Activated CD8-positive, alpha-beta memory T cell treated with anti-CD3 and anti-CD28 coated beads, Interleukin-2, amount 50 U/mL, for 1 hour (primary cell): ENCODE measurements around the gene CRELD2.
"Not testable (repeated sequence)": the region's sequence is repeated elsewhere in the genome, so short reads cannot be mapped to it uniquely, and the experiment has no call there.

Source experiments
- DNase-seq: peaks from one replicate; pipeline ENCODE4 v3.0.0-alpha.2; 2020; ENCODE audit errors: extremely low read depth

CRELD2 gene

DNA sequence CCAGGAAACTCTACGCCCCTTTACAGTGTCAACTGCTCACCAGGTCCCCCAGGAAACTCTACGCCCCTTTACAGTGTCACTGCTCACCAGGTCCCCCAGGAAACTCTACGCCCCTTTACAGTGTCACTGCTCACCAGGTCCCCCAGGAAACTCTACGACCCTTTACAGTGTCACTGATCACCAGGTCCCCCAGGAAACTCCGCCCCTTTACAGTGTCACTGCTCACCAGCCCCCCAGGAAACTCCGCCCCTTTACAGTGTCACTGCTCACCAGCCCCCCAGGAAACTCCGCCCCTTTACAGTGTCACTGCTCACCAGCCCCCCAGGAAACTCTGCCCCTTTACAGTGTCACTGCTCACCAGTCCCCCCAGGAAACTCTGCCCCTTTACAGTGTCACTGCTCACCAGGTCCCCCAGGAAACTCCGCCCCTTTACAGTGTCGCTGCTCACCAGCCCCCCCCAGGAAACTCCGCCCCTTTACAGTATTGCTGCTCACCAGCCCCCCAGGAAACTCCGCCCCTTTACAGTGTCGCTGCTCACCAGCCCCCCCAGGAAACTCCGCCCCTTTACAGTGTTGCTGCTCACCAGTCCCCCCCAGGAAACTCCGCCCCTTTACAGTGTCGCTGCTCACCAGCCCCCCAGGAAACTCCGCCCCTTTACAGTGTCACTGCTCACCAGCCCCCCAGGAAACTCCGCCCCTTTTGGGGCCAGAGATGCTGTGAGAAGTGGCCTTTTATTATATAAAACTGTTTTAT lies 26.8 kb downstream of the CRELD2 start:
- DNase-seq: not testable (repeated sequence)

DNA sequence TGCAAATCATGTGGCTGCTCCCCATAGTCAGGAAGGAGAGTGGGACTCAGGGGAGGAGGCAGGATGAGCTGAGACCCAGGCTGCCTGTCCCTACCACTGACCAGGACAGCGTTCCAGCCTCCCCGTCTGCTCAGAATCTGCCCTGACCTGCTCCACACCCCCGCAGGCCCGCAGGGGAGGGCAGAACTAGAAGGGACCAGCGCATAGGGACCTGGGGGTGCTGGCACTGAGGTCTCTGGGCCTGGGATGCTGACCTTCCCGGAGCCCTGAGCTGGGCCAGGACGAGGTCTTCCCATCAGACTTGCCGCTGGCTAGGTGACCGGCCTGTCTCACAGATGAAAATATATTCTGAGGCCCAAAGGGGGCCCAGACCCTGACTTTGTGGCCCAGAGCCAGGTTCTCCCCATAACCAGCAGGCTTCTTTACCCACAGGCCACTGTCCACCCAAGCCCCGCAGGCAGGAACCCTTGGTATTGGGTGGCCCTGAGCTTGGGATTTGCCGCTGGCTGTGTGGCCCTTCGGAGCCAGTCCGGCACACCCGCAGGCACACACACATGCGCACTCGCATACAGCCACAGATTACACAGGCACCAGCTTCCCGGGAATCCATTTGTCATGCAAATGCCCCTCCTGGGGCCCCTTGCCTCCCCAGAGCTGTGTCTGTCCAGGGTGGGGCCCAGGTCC lies 28.3 kb downstream of the CRELD2 start:
- DNase-seq: no peak

DNA sequence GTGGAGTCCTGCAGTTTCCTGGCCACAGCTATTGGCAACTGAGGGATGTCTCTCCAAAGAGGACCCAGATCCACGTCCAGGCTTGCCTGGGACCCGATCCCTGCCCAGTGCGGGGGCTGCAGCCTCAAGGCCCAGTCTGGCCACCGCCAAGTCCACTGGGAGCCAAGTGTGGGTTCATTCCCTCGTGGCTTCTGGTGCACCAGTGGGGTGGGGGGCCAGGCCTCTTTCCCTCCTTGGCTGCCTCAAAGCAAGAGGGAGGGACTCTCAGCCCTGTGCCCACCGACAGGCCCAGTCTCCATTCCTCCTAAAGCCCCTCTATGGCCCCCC lies 28.8 kb downstream of the CRELD2 start:
- DNase-seq: no peak

DNA sequence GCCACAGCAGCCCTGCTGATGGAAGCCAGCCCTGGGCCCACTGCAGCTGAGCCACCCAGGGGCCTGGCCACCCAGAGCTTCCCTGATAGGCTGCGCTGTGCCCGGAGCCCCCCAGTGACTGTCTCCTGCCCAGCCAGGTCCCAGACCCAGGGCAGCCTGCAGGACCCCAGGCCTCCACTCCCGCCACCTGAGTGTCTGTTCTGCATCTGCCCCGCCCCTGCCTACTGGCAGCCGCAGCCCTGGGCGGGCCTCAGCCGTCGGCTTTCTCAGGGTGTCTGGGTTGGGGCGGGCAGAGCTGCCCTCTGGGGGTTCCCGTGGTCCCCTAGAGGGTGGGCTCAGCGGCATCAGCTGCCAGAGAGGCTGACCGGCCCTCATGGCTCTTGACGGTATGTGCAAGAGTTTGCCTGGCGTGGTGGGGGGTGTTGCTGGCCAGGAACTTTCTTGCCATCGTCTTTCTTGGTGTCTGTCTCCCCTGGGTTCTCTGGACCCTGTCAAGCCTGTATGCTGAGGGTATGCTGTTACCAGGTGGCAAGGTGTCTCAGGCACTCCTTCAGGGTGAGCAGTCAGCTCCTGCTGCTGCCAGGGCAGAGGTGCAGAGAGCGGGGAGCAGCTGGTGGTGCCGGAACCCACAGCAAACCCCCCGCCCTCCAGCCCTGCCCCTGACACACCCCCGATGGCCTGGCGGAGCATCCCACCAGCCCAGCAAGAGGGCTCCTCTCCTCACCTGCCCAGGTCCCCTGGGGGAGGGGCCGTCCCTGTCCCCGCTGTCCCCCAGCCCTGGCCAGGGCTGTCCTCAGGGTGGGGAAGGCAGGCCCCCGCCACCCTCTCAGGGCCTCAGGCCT lies 29.9 kb downstream of the CRELD2 start:
- no peak for DNase-seq

DNA sequence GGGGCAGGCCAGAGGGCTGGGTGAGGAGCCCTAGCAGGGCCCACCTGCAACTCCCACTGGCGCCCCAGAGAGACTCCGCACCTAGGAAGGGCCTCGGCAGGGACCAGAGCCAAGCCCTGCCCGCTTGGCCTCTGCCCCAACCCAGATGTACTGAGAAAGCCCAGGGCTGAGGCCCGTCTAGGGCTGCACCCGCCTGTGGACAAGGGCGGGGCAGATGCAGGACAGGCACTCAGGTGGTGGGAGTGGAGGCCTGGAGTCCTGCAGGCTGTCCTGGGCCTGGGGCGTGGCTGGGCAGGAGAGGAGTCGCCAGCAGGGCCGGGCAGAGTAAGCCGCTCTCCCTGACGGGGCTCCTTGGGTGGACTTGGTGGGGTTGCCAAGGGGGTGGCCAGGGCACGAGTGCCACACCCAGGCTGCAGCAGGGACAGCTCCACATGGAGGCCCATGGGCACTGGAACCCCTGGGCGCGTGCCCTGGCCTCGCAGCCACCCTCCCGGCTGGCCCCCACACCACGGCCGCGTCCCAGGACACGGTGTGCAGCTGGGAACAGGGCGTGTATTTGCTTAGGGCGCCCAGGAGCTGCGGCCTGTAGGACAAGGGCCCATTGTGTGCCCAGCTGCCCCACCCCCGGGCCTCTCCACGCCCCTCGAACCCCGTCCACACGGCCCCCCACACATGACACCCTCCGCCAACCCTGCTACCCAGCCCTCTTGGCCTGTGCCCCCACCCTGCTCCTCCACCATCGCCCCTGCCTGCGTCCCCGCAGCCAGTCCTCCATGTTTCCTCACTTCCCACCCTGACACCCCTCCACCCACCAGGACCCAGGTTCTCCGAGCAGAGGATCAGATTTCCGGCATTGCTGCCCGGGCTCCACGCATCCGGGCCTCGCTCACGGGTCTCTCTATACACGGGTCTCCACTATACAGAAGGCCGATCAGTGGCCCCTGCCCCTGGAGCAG lies 30.8 kb downstream of the CRELD2 start:
- no peak for DNase-seq

DNA sequence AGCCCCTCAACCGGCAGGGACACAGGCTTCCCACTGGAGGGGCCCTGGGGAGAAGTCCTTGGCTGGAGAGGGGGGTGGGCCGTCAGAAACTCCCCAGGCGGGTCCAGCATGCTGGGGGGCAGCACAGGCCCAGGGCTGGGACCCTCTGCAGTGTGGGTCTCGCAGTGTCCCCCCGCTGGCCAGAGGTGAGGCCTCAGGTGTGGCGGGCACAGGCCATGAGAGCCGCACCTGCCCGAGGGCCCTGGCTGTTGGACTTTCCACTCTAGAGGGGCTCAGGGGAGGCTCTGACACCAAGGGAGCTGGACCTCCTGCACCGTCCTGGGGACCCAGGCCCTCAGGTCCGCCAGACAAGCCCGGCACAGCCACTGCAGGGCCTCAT lies 31.5 kb downstream of the CRELD2 start:
- no peak for DNase-seq

DNA sequence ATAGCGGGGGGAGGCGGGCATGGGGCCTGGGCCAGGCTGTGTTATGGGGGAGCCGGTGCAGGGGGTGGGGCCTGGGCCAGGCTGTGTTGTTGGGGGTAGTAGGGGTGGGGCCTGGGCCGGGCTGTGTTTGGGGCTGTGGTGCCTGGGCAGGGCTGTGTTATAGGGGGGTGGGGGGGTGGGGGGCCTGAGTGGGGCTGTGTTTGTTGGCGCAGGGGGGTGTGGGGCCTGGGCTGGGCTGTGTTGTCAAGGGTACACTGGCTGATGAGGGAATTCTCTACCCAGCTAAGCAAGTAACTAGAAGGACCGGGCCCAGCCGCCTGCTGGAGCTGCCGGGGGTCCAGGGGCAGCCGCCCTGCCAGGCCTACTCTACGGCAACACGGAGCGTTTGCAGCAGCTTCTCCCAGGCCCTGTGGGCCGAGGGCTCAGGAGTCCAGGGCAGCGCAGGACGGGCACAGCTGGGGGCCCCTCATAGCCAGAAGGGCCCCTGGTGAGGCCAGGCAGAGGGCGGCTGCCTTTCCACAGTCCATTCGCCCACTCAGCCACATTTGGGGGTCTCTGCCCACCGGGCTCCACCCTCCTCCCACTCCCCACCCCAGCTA lies 32.1 kb downstream of the CRELD2 start:
- no peak for DNase-seq

DNA sequence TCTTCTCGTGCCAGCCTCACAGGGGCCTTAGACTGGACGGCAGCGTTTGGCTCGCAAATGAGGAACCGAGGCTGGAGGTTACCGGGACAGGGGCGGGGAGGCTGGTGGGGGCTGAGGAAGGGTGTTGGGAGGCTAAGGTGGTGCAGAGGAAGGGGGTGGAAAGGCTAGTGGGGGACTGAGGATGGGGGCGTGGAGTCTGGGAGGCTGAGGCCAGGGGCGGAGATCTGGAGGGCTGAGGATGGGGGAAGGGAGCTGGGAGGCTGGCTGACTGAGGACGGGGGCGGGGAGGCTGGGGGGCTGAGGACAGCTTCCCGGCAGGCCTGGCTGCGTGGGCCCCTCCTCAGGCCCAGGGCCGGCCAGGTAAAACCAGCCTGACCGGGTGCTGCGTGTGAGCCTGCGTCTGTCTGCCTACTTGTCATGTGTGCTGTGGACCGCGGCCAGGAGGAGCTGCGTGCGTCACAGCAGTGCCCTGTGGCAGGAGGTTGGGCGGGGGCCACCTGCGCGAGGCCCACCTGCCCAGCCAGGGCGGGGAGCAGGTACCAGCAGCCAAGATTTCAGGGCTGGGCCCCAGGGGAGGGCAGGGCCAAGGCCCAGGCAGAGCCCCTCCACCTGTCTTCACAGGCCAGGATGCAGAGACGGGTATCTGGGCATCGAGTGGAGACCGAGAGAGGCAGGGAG lies 32.7 kb downstream of the CRELD2 start:
- DNase-seq: no peak

DNA sequence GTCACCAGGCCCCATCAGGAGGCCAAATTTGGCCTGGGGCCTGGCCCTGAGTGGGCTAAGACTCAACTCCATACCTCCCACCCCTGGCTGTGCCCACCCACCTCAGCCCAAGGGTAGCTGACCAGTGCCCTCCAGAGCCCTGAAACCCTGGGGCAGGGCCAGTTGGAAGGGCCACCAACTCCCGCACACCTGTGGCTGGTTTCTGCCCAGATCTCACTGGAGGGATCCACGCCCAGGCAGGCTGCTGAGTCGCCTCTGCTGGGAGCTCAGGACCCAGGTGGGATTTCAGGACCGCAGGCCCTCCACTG lies 33.2 kb downstream of the CRELD2 start:
- DNase-seq: no peak

DNA sequence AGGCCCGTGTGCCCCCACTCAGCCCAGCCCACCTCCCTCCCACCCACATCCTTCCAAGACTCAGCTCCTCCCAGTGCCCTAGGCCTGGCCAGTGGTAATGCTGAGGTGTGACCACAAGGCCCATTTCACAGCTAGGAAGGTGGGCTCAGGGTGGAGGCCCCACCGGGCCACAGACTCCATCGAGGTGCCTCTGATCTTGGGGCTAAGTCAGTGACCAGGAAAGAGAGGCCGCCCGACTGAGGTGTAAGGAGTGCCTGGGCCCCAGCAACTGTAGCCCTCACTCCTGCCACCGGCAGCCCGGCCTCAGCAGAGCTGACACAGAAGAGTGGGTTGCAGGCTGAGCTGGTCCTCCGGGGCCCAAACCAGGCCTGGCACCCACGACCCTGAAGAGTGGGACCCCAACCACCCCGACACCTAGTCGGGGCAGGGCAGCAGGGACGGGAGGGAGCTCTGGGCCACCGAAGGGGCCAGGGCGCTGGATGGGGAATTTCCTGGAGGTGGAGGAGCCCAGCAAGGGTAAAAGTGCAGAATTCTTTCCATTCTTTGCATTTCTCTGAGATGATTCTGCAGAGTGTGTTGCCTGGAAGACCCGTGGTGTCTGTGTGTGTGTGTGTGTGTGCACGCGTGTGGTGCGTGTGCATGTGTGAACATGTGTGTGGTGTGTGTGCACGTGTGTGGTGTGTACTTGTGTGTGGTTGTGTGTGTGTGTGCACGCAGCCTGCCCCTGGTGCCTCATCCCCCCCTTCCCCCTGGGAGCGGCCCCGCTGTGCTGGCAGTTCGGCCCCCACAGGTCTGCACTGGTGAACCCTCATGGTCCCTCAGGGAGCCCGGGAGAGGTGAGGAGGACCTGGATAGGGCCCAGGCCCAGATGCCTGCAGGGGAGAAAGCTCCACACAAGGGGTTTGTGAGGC lies 33.8 kb downstream of the CRELD2 start:
- DNase-seq: no peak

DNA sequence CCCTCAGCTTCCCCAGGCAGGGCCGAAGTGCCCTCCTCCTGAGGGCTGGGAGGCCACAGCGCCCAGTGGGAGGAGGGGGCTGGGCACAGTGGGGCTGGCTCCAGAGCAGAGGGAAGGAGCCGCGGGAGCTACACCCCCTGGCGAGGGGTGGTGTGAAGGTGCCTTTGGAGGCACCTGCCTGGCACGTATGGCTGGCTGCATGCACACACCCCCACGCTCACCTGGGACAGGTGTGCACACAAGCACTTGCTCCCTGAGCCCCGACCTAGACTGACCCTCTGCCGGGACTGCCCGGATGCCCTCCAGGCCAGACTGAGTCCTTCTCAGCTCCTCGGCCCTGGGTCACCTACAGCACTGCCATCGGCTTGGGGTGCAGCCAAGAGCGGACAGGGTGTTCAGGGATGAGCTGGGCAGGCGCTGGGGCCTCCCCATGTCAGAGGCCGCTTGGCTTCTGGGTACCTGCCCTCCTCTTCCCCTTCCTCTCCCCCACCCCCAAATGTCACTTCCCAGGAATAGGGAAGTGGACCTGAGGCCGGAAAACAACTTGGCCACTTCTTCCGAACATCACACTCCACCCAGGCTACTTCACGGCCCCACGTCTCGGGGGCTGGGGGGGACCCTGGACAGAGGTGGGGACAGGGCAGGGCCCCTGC lies 34.7 kb downstream of the CRELD2 start:
- no peak for DNase-seq

DNA sequence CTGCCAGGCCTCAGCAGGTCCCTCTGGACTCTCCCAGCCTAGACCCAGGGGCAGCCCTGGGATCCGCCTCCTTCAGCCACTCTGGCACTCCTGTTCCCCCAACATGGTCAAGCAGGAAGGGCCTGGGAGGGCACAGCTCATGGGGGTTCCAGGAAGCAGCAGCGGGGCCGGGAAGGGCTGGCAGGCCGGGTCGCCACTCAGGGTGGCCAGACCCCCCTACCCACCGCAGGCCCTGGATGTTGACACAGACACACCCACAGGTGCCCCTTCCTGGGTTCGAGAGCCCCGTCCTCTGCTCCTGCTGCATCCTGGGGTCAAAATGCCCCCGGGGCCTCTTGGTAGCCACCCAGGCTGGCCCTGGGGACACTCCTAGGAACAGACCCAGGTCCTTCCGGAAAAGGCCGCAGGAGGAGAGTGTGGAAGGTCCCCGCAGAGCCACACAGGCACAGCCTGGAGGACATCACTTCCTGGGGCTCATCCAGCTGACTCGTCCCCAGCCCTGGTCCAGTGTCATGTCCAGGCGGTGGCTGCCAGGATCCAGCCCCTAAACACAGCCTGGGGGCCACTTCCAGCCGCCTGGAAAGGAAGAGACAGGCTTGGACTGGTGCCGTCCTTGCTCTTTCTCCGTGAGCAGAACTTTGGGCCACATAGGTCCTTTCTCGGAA lies 35.4 kb downstream of the CRELD2 start:
- no peak for DNase-seq

DNA sequence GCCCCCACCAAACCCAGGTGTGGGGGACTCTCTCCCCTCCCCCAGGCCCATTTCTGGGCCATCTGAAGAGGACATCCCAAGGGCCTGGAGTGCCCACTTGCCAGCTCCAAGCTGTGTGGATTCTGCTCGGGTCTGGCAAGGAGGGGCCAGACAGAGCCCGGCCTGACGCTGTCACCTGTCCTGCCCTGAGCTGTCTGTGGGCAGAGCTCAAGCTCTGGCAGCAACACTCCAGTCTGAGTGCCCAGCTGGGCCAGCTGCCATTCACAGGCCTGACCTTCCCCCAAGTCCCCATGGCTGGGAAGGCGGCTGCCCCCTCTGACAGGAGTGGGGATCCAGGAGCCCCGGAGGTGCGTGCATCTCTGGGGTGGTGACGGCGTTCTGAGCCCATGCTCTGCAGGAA lies 35.9 kb downstream of the CRELD2 start:
- DNase-seq: no peak

DNA sequence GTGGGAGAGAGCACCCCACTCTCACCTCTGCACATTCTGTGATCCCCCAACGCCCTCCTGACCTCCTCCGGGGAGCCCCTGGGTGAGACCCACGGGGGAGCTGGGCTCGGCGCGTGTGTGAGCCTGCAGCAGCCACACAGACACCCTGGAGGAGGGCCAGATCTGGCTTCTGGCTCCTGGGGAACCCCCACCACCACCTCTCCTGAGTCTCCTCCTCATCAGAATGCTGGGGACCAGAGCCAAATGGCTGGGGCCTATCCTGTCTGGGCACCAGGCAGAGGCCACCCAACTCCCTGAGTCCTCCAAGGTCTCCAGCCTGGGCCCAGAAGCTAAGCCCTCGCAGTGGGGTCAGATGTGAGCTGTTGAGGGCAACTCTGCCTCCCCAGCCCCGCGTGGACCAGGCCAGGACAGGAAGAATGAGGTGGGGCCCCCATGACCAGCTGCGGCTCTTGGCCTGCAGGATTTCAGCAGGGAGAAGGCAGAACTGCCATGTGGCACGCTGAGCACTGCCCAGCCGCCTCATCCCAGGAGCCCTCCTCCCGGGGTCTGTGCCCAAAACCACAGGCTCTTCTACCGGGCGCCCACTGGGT lies 36.7 kb downstream of the CRELD2 start:
- DNase-seq: no peak

DNA sequence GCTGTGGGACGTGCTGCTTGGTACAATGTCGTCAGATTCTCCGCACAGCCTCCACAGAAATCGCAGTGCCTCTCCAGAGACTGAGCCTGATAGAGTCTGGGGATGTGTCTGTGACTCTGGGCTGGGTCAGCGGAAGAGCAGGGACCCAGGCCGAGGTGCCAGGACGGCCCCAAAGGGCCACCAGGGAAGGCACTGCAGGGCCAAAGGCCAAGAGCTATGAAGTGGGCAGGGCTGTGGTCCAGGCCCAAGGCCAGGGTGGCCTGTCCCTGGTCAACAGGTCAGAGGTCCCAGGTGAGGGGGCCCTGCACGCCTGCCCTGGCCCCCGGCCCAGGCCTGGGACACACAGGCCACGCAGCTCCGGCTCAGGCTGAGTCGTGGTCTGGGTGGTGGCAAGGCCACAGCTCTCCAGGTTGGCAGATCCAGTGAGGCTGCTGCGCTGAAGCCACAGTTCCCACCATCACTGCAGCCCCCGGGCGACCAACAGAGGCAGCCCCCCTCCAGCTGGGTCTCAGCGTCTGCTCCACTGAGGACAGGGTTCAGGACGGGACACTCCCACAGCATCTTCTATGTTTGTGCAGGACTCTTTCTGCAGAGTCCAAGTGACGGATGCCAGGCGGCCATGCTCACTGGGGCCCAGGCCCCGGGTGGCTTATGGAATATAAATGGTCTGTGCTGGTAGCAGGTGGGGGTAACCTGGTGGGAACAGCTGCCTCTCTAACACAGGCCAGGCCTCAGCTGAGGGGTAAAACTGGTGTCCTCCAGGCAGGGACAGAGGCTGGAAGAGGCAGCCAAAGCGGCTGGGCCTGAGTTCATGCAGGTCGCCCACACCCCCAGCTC lies 37.4 kb downstream of the CRELD2 start:
- DNase-seq: no peak

DNA sequence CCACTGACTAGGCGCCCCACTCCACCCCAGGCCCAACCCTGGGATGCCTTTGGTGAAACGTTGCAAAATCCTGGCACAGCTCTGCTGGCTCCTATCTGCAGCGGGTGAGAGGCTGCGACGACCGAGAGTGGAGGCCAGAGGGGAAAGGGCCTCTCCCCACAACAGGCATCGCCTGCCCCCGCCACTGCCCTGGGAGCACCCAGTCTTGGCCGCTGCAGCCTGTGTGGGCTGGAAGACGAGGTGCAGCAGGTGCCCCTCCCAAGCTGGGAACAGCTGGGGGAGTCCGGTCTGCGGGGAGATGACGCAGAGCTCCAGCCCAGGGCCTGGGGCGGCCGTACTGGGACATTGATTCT lies 38.0 kb downstream of the CRELD2 start:
- no peak for DNase-seq
